ENCODE data around the gene LDLRAD4.

DNA sequence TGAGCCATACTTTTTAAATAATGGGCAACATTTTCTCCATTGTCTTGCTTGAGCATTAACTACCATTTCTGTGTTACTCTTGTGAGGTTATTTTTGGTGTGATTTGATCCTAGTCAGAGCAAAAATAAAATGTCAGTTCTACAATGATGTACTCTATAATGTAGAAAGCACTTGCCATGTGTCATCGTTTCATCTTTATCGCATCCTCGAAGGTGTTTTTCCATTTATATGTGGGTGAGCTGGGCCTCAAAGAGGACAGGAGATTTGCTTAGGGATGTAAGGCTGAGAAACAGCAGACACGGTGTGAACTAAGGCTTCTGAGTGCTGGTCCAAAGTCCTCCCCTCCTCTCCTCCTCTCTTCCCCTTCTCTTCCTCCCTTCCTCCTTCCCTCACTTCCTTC lies 308.0 kb downstream of the LDLRAD4 start:
- TF ChIP-seq POLR2A (IDR thresholded peaks at IDR 0.05), result no peak
- TF ChIP-seq, protein P1, sequence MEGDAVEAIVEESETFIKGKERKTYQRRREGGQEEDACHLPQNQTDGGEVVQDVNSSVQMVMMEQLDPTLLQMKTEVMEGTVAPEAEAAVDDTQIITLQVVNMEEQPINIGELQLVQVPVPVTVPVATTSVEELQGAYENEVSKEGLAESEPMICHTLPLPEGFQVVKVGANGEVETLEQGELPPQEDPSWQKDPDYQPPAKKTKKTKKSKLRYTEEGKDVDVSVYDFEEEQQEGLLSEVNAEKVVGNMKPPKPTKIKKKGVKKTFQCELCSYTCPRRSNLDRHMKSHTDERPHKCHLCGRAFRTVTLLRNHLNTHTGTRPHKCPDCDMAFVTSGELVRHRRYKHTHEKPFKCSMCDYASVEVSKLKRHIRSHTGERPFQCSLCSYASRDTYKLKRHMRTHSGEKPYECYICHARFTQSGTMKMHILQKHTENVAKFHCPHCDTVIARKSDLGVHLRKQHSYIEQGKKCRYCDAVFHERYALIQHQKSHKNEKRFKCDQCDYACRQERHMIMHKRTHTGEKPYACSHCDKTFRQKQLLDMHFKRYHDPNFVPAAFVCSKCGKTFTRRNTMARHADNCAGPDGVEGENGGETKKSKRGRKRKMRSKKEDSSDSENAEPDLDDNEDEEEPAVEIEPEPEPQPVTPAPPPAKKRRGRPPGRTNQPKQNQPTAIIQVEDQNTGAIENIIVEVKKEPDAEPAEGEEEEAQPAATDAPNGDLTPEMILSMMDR (IDR thresholded peaks at IDR 0.05), result no peak
